Measurements from ENCODE around the gene EXOC1L.
"Not testable (repeated sequence)": the region's sequence is repeated elsewhere in the genome, so short reads cannot be mapped to it uniquely, and the experiment has no call there.

EXOC1L gene

DNA sequence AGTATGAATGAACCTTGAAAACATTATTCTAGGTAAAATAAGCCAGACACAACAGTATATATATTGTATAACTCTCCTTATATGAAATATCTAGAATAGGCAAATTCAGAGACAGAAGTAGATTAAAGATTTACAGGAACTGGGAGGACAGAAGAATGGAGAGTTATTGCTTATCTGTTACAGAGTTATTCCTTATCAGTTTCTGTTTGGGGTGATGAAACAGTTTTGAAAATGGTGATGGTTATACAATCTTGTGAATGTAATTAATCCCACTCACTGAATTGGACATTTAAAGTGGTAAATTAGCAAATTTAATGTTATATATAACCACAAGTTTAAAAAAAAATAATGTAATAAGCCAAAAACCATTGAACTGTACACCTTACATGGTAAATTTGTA is 19.4 kb downstream of the EXOC1L start:
- DNase-seq = no peak

- DNase-seq = no peak
Measured at GRCh38 chr4:55840956-55841355, 21.4 kb downstream of the EXOC1L start.

DNA sequence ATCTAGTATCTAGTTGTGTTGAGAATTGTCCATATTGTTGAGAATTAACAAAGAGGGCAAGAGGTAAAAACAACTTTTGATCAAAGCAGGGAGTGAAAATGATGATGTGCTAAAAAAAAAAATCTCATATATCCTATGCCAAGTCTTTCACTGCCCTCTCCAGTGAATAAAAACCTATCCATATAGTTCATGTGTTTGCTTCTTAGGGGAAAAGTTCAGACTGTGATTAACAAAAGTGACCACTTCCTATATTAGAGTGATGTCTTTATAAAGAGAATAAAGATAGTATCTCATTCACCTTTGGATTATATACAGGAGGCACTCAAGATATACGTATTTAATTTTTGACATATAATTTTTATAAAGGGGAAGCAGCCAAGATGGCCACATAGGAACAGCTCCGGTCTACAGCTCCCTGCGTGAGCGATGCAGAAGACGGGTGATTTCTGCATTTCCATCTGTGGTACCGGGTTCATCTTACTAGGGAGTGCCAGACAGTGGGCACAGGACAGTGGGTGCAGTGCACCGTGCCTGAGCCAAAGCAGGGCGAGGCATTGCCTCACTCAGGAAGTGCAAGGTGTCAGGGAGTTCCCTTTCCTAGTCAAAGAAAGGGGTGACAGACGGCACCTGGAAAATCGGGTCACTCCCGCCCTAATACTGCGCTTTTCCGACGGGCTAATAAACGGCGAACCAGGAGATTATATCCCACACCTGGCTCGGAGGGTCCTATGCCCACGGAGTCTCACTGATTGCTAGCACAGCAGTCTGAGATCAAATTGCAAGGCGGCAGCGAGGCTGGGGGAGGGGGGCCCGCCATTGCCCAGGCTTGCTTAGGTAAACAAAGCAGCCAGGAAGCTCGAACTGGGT is 22.0 kb downstream of the EXOC1L start:
- not testable (repeated sequence) for DNase-seq

GRCh38 chr4:55842312-55842711 is 22.7 kb downstream of the EXOC1L start:
- DNase-seq = not testable (repeated sequence)

GRCh38 chr4:55849724-55850123 is 30.1 kb downstream of the EXOC1L start:
- DNase-seq = no peak

DNA sequence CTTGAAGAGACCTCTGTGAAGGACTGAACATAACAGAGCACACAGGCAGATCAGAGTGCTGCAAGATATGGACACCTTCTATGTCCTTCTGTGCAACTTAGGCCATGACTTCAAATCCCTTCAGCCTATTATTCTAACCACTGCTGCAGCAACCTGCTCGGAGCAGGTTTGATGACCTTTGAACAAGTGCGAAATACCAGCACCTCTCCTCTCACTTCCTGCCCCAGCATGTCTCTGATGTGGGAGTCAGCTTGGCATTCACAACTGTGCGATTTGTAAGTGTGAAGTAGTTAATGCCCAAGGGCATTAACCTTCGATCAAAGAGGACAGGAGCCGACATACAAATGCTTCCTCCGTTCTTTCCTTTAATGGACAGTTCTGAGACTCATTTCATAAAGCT is 32.3 kb downstream of the EXOC1L start:
- DNase-seq = no peak

- DNase-seq = peak; percentile 92 to 97
Measured at GRCh38 chr4:55853484-55854046, 34.0 kb downstream of the EXOC1L start, which contains the start of gene EXOC1. EXOC1 (plus strand) TSS chr4:55853648; CDS start chr4:55858324, 4,676 bp downstream.

GRCh38 chr4:55854129-55854528 is 34.5 kb downstream of the EXOC1L start:
- DNase-seq = no peak

DNA sequence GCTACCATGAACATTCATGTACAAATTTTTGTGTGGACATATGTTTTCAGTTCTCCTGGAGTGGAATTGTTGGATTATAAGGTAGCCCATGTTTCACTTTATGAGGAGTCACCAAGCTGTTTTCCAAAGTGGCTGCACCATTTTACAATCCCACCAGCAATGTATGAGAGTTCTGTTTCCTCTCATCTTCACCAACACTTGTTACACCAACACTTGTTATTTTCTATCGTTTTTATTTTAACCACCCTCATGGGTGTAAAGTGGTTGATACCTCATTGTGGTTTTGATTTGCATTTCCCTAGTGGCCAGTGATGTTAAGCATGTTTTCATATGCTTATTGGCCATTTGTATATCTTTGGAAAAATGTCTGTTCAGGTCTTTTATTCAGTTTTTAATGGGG is 38.0 kb downstream of the EXOC1L start:
- DNase-seq = no peak

DNA sequence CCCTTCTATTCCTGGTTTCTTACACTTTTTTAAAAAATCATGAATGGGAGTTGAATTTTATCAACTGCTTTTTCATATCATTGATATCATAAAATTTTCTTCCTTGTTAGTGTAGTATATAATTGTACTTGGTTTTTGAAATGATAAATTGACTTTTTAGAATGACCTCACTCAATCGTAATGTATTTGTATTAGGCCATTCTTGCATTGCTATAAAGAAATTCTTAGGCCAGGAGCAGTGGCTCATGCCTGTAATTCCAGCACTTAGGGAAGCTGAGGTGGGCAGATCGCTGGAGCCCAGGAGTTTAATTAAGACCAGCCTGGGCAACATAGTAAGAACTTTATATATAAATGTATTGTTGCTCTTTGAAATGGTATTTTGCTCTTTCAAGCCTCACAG is 40.1 kb downstream of the EXOC1L start:
- no peak for DNase-seq

GRCh38 chr4:55864577-55865223 is 45.1 kb downstream of the EXOC1L start:
- DNase-seq = no peak

DNA sequence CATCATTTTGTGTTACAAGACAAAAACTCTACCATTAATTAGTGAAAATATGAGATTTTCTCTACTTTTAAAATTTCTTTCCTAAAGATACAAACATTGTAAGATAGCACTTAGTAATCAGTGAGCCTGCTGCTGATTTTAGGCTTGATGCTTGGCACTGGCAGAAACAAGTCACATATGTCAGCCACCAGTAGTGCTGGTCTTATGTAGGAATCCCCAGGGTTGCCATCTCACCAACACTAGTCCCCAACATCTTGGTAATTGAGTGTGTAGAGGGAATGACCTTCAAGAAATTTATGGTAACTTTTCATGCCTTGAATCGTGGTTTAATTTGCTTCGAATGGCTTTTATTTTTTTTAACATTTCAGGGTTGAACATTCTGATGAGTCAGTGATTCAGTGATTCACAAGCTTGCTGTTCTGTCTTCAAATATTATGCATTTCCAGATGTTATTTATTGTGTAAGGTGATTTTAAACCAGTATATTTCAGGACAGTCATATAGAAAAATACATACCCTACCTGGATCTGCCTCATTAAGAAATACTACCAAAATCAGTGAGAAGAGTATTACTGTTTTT is 45.7 kb downstream of the EXOC1L start:
- DNase-seq = no peak

GRCh38 chr4:55866290-55866907 is 46.8 kb downstream of the EXOC1L start:
- peak in 1 of 2 experiments; percentile 7 for DNase-seq

GRCh38 chr4:55866973-55867574 is 47.5 kb downstream of the EXOC1L start:
- DNase-seq = peak; percentile 10 to 72

GRCh38 chr4:55868581-55869090 is 49.0 kb downstream of the EXOC1L start:
- no peak for DNase-seq

DNA sequence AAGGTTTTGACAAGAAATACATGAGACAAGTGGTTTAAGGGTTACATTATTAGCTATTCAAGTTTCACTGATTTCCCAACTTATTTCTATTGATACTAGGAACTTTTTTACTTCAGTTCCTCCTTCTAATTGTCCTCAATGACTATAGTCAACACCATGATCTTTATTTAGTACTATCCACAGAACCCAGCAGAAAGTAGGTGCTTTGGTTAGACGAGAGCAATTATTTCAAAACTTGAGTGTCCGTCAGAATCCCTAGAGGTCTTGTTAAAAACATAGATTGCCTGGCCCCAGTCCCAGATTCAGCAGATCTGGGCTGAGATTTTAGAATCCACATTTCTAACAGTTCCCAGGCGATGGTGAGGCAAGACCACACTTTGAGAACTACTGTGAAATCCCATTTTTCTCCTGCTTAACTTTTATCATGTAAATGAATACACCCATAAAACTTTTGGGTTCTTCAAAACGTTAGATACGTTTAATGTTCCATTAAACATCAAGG is 51.8 kb downstream of the EXOC1L start:
- no peak for DNase-seq

DNA sequence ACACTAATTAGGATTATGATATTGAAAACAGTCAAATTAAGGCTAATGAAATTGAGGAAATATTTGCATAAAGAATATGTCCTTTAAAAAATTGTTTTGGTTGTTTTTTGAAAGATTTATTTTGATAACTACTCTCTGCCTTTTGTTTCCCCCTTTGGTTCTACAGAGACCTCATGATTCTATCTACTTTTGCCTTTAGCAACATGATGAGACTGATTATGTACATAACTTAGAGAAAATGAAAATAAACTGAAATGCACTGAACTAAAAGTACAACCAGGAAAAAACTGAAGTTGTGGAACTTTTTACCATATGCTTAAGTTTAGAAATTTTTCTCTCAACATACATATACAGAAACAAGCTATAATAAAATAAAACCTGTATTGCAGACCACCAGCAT is 55.2 kb downstream of the EXOC1L start:
- DNase-seq = no peak

DNA sequence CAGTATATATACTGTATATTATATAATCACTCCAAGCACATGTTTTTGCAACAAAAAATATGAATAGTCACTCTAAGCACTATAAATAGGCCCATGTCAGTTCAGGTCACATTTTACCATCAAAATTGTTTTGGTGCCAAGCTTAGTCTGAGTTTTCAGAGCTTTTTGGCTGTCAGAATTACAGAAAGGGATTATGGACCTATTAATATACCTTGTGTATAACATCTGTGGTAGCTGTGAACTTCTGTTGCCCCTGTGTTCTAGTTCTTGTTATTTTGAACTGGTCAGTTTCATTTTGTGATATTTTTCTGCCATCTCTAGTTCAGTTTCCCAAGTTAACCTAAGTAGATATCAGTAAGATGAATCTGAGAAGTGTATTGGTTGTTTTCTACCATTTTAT is 56.8 kb downstream of the EXOC1L start:
- no peak for DNase-seq

GRCh38 chr4:55879224-55879623 is 59.6 kb downstream of the EXOC1L start:
- DNase-seq = no peak

DNA sequence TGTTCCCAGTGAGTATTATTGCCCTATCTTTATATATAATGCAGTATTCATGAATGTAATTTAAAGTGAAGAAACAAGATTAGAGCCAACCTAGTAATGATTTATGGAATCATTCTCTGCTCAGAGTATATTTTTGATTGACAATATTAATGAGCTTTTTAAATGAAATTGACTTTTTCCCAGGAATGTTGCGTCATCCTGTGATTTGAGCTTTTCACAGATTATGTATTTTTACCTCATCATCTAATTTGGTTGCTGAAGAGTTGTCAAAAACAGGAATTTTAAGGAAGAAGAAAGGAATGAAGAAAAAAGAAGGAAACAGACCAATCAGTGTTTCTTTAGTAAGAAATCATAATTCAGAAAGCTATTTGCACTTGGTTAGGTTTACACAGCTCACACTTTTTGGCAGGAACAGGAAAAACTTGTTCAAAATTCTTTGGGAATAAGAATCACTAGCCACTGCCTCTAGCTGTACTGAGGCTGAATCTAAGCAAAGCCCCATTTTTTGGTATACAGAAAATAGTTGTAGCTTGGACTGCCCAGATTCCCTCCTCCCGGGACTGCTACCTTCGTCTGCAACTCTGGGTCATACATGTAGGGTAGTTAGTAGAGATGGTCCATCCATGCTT is 61.2 kb downstream of the EXOC1L start:
- DNase-seq = no peak

DNA sequence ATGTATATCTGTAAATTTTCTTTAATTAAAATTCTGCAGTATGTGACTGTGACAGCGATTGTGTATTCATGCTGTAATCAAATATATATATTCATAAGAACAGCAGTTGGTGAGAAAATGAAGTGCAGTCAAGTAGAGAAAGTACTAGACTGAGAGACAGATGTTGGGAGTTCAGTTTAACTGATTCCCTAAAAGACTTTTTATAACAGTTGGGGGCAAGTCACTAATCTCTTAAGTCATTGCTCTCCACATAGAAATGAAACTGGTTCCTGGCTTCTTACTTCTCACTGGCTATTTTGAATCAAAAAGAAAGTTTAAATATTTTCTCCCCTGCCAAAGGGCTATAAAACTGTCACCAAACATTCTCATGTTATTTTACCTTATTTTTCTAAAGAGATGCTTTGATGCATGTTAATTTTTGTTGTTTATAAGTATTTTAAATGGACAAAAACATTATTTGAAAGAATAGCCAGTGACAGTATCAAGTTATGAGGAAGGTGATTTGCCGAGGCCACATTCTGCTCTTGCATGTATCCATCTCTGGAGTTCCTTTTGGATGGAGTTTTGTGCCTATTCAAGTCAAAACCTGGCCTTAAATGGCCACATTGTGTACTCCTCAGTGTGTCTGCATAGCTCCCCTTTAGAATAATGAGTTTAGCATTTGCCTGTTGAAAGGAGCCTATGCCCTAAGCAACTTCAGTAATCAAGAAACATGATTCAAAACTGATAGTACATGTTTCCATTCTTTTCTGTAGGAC is 64.7 kb downstream of the EXOC1L start:
- no peak for DNase-seq

Measured in NCI-H446 (cell line).